ENCODE measurements around the gene DDAH1.

DDAH1 gene

GRCh38 chr1:85376356-85376755, 88.6 kb downstream of the DDAH1 start:
- Histone ChIP-seq H4K20me1 (ENCODE audit: insufficient read depth, low read length, poor library complexity, severe bottlenecking) (no peaks in the 10 kb centered on the region), H2AFZ (ENCODE audit: low read length) (no peak overlapping the region), H3K27me3 (ENCODE audit: insufficient read depth, low read length, poor library complexity, severe bottlenecking) (no peaks in the 10 kb centered on the region), H3K4me2 (ENCODE audit: low read depth, low read length, poor library complexity, severe bottlenecking) (no peak overlapping the region), H3K9me3 (ENCODE audit: insufficient read depth, low read depth, low read length) (no peaks in the 10 kb centered on the region), H3K4me1 (ENCODE audit: insufficient read depth, low read length, poor library complexity, severe bottlenecking) (no peaks in the 10 kb centered on the region), H3F3A (ENCODE audit: low read depth) (no peaks in the 10 kb centered on the region), H3K4me3 (ENCODE audit: low read length, poor library complexity, severe bottlenecking) (no peak overlapping the region), H3K9me2 (replicated peaks; ENCODE audit: low read depth, low read length) (no peaks in the 10 kb centered on the region), H3K79me2 (ENCODE audit: insufficient read depth, low read length) (no peaks in the 10 kb centered on the region), H3K9ac (ENCODE audit: low read depth, low read length, poor library complexity, severe bottlenecking) (no peak overlapping the region), H3K36me3 (ENCODE audit: insufficient read depth, low read length) (no peaks in the 10 kb centered on the region)
- no peak for TF ChIP-seq EZH2phosphoT487 (IDR thresholded peaks at IDR 0.05; ENCODE audit: borderline replicate concordance)

GRCh38 chr1:85375493-85375892, 89.5 kb downstream of the DDAH1 start:
- no peaks in the 10 kb centered on the region for H3K9me2 ChIP-seq (replicated peaks; ENCODE audit: low read depth, low read length)
- no peaks in the 10 kb centered on the region for H3K36me3 ChIP-seq (ENCODE audit: insufficient read depth, low read length)
- no peak overlapping the region for H3K9ac ChIP-seq (ENCODE audit: low read depth, low read length, poor library complexity, severe bottlenecking)
- no peaks in the 10 kb centered on the region for H3K4me1 ChIP-seq (ENCODE audit: insufficient read depth, low read length, poor library complexity, severe bottlenecking)
- no peaks in the 10 kb centered on the region for H3K27me3 ChIP-seq (ENCODE audit: insufficient read depth, low read length, poor library complexity, severe bottlenecking)
- H3K79me2 ChIP-seq (ENCODE audit: insufficient read depth, low read length): no peaks in the 10 kb centered on the region
- H3K4me2 ChIP-seq (ENCODE audit: low read depth, low read length, poor library complexity, severe bottlenecking): no peak overlapping the region
- no peaks in the 10 kb centered on the region for H3F3A ChIP-seq (ENCODE audit: low read depth)
- H3K4me3 ChIP-seq (ENCODE audit: low read length, poor library complexity, severe bottlenecking): no peak overlapping the region
- TF ChIP-seq EZH2phosphoT487 (IDR thresholded peaks at IDR 0.05; ENCODE audit: borderline replicate concordance) (no peak), CTCF (conservative IDR thresholded peaks at IDR 0.05; ENCODE audit: low read length) (no peak)
- H3K9me3 ChIP-seq (ENCODE audit: insufficient read depth, low read depth, low read length): no peaks in the 10 kb centered on the region
- no peak overlapping the region for H2AFZ ChIP-seq (ENCODE audit: low read length)
- H4K20me1 ChIP-seq (ENCODE audit: insufficient read depth, low read length, poor library complexity, severe bottlenecking): no peaks in the 10 kb centered on the region

GRCh38 chr1:85374160-85374559, 90.8 kb downstream of the DDAH1 start:
- Histone ChIP-seq H3K79me2 (ENCODE audit: insufficient read depth, low read length) (no peaks in the 10 kb centered on the region), H2AFZ (ENCODE audit: low read length) (no peak overlapping the region), H3K9ac (ENCODE audit: low read depth, low read length, poor library complexity, severe bottlenecking) (no peak overlapping the region), H4K20me1 (ENCODE audit: insufficient read depth, low read length, poor library complexity, severe bottlenecking) (no peaks in the 10 kb centered on the region), H3K9me3 (ENCODE audit: insufficient read depth, low read depth, low read length) (no peaks in the 10 kb centered on the region), H3F3A (ENCODE audit: low read depth) (no peaks in the 10 kb centered on the region), H3K36me3 (ENCODE audit: insufficient read depth, low read length) (no peaks in the 10 kb centered on the region), H3K4me3 (ENCODE audit: low read length, poor library complexity, severe bottlenecking) (no peak overlapping the region), H3K4me1 (ENCODE audit: insufficient read depth, low read length, poor library complexity, severe bottlenecking) (no peaks in the 10 kb centered on the region), H3K4me2 (ENCODE audit: low read depth, low read length, poor library complexity, severe bottlenecking) (no peak overlapping the region), H3K9me2 (replicated peaks; ENCODE audit: low read depth, low read length) (no peaks in the 10 kb centered on the region), H3K27me3 (ENCODE audit: insufficient read depth, low read length, poor library complexity, severe bottlenecking) (no peaks in the 10 kb centered on the region)
- no peak for TF ChIP-seq CTCF (conservative IDR thresholded peaks at IDR 0.05; ENCODE audit: low read length)
- TF ChIP-seq EZH2phosphoT487 (IDR thresholded peaks at IDR 0.05; ENCODE audit: borderline replicate concordance): no peak

GRCh38 chr1:85373378-85373708, 91.6 kb downstream of the DDAH1 start:
- Histone ChIP-seq H3K79me2 (ENCODE audit: insufficient read depth, low read length) (no peaks in the 10 kb centered on the region), H4K20me1 (ENCODE audit: insufficient read depth, low read length, poor library complexity, severe bottlenecking) (no peaks in the 10 kb centered on the region), H3K9me2 (replicated peaks; ENCODE audit: low read depth, low read length) (no peaks in the 10 kb centered on the region), H3K4me1 (ENCODE audit: insufficient read depth, low read length, poor library complexity, severe bottlenecking) (no peaks in the 10 kb centered on the region), H3F3A (ENCODE audit: low read depth) (no peaks in the 10 kb centered on the region), H3K36me3 (ENCODE audit: insufficient read depth, low read length) (no peaks in the 10 kb centered on the region), H3K9ac (ENCODE audit: low read depth, low read length, poor library complexity, severe bottlenecking) (no peak overlapping the region), H2AFZ (ENCODE audit: low read length) (no peak overlapping the region), H3K27me3 (ENCODE audit: insufficient read depth, low read length, poor library complexity, severe bottlenecking) (no peaks in the 10 kb centered on the region), H3K4me3 (ENCODE audit: low read length, poor library complexity, severe bottlenecking) (no peak overlapping the region), H3K9me3 (ENCODE audit: insufficient read depth, low read depth, low read length) (no peaks in the 10 kb centered on the region), H3K4me2 (ENCODE audit: low read depth, low read length, poor library complexity, severe bottlenecking) (no peak overlapping the region)
- TF ChIP-seq EZH2phosphoT487 (IDR thresholded peaks at IDR 0.05; ENCODE audit: borderline replicate concordance): no peak
- no peak for TF ChIP-seq CTCF (conservative IDR thresholded peaks at IDR 0.05; ENCODE audit: low read length)
